HEK293T (cell line): Measurements from ENCODE around the gene POLR1E.

Source experiments
- CTCF ChIA-PET: fragments of 350-600 bp; formaldehyde crosslinking; extraction: SDS; loops from one replicate; lab custom pipeline; 2021; ENCODE audit warnings: antibody characterized with exemption, inconsistent platforms; lab: Yijun Ruan, JAX
- POLR2A ChIA-PET: fragments of 350-600 bp; formaldehyde crosslinking; extraction: SDS; loops from one replicate; lab custom pipeline; 2020; ENCODE audit warnings: antibody characterized with exemption, inconsistent platforms; lab: Yijun Ruan, JAX
- DNase-seq: peaks from one replicate; pipeline ENCODE4 v3.0.0; 2012; ENCODE audit warnings: mixed read lengths; ENCODE audit errors: extremely low spot score
- ARNT ChIP-seq: fragments of 450-650 bp; IDR thresholded peaks from 2 replicates; pipeline ENCODE4 v1.6.1; 2017; ENCODE audit warnings: mild to moderate bottlenecking
- BHLHE40 ChIP-seq: fragments of 450-650 bp; IDR thresholded peaks from 2 replicates; pipeline ENCODE4 v1.6.1; 2016; ENCODE audit warnings: mild to moderate bottlenecking, moderate library complexity, borderline replicate concordance
- CTBP1 ChIP-seq: fragments of 450-650 bp; IDR thresholded peaks from 2 replicates; pipeline ENCODE4 v1.6.1; 2016; ENCODE audit warnings: borderline replicate concordance
- ELF4 ChIP-seq: fragments of 450-650 bp; IDR thresholded peaks from 2 replicates; pipeline ENCODE4 v1.6.1; 2017; ENCODE audit warnings: antibody characterized with exemption
- FOXA1 ChIP-seq: fragments of 450-650 bp; IDR thresholded peaks from 2 replicates; pipeline ENCODE4 v1.6.1; 2016; ENCODE audit warnings: mild to moderate bottlenecking
- FOXK2 ChIP-seq: fragments of 450-650 bp; IDR thresholded peaks from 2 replicates; pipeline ENCODE4 v1.6.1; 2016; ENCODE audit warnings: mild to moderate bottlenecking
- FOXM1 ChIP-seq: fragments of 450-650 bp; IDR thresholded peaks from 2 replicates; pipeline ENCODE4 v1.6.1; 2017; ENCODE audit warnings: mild to moderate bottlenecking, borderline replicate concordance
- HDGF ChIP-seq: fragments of 450-650 bp; IDR thresholded peaks from 2 replicates; pipeline ENCODE4 v1.6.1; 2017; ENCODE audit warnings: antibody characterized with exemption, borderline replicate concordance
- L3MBTL2 ChIP-seq: fragments of 450-650 bp; conservative IDR thresholded peaks from 2 replicates; pipeline ENCODE4 v1.6.1; 2016; ENCODE audit warnings: mild to moderate bottlenecking
- LEF1 ChIP-seq: fragments of 450-650 bp; IDR thresholded peaks from 2 replicates; pipeline ENCODE4 v1.6.1; 2017; ENCODE audit warnings: mild to moderate bottlenecking, borderline replicate concordance
- NFRKB ChIP-seq: fragments of 450-650 bp; IDR thresholded peaks from 2 replicates; pipeline ENCODE4 v1.6.1; 2016; ENCODE audit warnings: mild to moderate bottlenecking, moderate library complexity
- PKNOX1 ChIP-seq: fragments of 450-650 bp; IDR thresholded peaks from 2 replicates; pipeline ENCODE4 v1.6.1; 2016
- SP1 ChIP-seq: fragments of 450-650 bp; IDR thresholded peaks from 2 replicates; pipeline ENCODE4 v1.6.1; 2017
- SUZ12 ChIP-seq: fragments of 450-650 bp; IDR thresholded peaks from 2 replicates; pipeline ENCODE4 v1.6.1; 2016; ENCODE audit warnings: mild to moderate bottlenecking
- TARDBP ChIP-seq: fragments of 450-650 bp; IDR thresholded peaks from 2 replicates; pipeline ENCODE4 v1.6.1; 2016
- ZNF384 ChIP-seq: fragments of 450-650 bp; IDR thresholded peaks from 2 replicates; pipeline ENCODE4 v1.6.1; 2016

The POLR1E gene

GRCh38 chr9:37497320-37497719 is 11.6 kb downstream of the POLR1E start:
- TF ChIP-seq FOXK2 (no peak), ZNF384 (no peak), L3MBTL2 (no peak), ARNT (no peak), CTBP1 (no peak), LEF1 (no peak), FOXA1 (no peak), HDGF (no peak), SP1 (no peak), NFRKB (no peak), ELF4 (no peak), BHLHE40 (no peak), SUZ12 (no peak), FOXM1 (no peak), PKNOX1 (no peak), TARDBP (no peak)
- no peak for DNase-seq
- CTCF ChIA-PET: no interaction called here
- POLR2A ChIA-PET: interaction anchor here (1.6 kb wide), 1 partner anchor 11 kb away, joined by 5 read pairs; the partner anchor contains the start of gene POLR1E

GRCh38 chr9:37498457-37498856 is 12.7 kb downstream of the POLR1E start:
- DNase-seq: no peak
- ChIA-PET POLR2A (interaction anchor here (1.6 kb wide), 1 partner anchor 12 kb away, joined by 5 read pairs; the partner anchor contains the start of gene POLR1E), CTCF (no interaction called here)
- TF ChIP-seq FOXA1 (no peak), ZNF384 (no peak), TARDBP (no peak), BHLHE40 (no peak)

- POLR2A ChIA-PET: no interaction called here
- no peak for DNase-seq
- CTCF ChIA-PET: no interaction called here
- TF ChIP-seq SUZ12 (no peak), NFRKB (no peak), SP1 (no peak), CTBP1 (no peak), L3MBTL2 (no peak), LEF1 (no peak), FOXA1 (no peak), BHLHE40 (no peak), FOXK2 (no peak), FOXM1 (no peak)
Observed at GRCh38 chr9:37499297-37499696, 13.5 kb downstream of the POLR1E start.

- no peak for DNase-seq
- TF ChIP-seq FOXM1: no peak
- TF ChIP-seq ZNF384: no peak
- TF ChIP-seq LEF1: no peak
- no peak for TF ChIP-seq ELF4
- no peak for TF ChIP-seq HDGF
- no peak for TF ChIP-seq SP1
- TF ChIP-seq L3MBTL2: no peak
- no peak for TF ChIP-seq PKNOX1
- no peak for TF ChIP-seq ARNT
- no peak for TF ChIP-seq CTBP1
- POLR2A ChIA-PET: interaction anchor here (0.9 kb wide), 1 partner anchor 17 kb away, joined by 3 read pairs; no protein-coding TSS in a partner anchor
- CTCF ChIA-PET: no interaction called here
Observed at GRCh38 chr9:37501957-37502596, 16.3 kb downstream of the POLR1E start.

- POLR2A ChIA-PET: no interaction called here
- CTCF ChIA-PET: no interaction called here
- DNase-seq: no peak
- no peak for TF ChIP-seq ELF4
- TF ChIP-seq ZNF384: no peak
- no peak for TF ChIP-seq FOXK2
- no peak for TF ChIP-seq NFRKB
- TF ChIP-seq LEF1: no peak
- TF ChIP-seq FOXM1: no peak
- TF ChIP-seq SUZ12: no peak
- TF ChIP-seq ARNT: no peak
- no peak for TF ChIP-seq CTBP1
- TF ChIP-seq PKNOX1: no peak
Observed at GRCh38 chr9:37503736-37504135, 18.0 kb downstream of the POLR1E start.

- TF ChIP-seq SUZ12 (no peak), CTBP1 (no peak), HDGF (no peak), SP1 (no peak), BHLHE40 (no peak), FOXA1 (no peak), L3MBTL2 (no peak), NFRKB (no peak)
- ChIA-PET POLR2A (no interaction called here), CTCF (no interaction called here)
- DNase-seq: no peak
Observed at GRCh38 chr9:37504605-37505004, 18.9 kb downstream of the POLR1E start.
